Activated CD4-positive, alpha-beta T cell treated with anti-CD3 and anti-CD28 coated beads for 24 hours (primary cell): ENCODE data around the gene ATP13A5.

Experiments used
- DNase-seq, 2 donors: peaks; one replicate each; pipeline ENCODE4 v3.0.0-alpha.2; 2020; ENCODE audit warnings: low read depth in 2 of 2

ATP13A5 gene, protein sequence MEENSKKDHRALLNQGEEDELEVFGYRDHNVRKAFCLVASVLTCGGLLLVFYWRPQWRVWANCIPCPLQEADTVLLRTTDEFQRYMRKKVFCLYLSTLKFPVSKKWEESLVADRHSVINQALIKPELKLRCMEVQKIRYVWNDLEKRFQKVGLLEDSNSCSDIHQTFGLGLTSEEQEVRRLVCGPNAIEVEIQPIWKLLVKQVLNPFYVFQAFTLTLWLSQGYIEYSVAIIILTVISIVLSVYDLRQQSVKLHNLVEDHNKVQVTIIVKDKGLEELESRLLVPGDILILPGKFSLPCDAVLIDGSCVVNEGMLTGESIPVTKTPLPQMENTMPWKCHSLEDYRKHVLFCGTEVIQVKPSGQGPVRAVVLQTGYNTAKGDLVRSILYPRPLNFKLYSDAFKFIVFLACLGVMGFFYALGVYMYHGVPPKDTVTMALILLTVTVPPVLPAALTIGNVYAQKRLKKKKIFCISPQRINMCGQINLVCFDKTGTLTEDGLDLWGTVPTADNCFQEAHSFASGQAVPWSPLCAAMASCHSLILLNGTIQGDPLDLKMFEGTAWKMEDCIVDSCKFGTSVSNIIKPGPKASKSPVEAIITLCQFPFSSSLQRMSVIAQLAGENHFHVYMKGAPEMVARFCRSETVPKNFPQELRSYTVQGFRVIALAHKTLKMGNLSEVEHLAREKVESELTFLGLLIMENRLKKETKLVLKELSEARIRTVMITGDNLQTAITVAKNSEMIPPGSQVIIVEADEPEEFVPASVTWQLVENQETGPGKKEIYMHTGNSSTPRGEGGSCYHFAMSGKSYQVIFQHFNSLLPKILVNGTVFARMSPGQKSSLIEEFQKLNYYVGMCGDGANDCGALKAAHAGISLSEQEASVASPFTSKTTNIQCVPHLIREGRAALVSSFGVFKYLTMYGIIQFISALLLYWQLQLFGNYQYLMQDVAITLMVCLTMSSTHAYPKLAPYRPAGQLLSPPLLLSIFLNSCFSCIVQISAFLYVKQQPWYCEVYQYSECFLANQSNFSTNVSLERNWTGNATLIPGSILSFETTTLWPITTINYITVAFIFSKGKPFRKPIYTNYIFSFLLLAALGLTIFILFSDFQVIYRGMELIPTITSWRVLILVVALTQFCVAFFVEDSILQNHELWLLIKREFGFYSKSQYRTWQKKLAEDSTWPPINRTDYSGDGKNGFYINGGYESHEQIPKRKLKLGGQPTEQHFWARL

GRCh38 chr3:193378706-193379105 lies at the start of gene ATP13A5:
Gene ATP13A5 (minus strand): TSS chr3:193378753. CDS start chr3:193378725, 28 bp downstream.
- no peak for DNase-seq

- DNase-seq = no peak
Measured at GRCh38 chr3:193418576-193419373, 40.2 kb upstream of the ATP13A5 start.

DNA sequence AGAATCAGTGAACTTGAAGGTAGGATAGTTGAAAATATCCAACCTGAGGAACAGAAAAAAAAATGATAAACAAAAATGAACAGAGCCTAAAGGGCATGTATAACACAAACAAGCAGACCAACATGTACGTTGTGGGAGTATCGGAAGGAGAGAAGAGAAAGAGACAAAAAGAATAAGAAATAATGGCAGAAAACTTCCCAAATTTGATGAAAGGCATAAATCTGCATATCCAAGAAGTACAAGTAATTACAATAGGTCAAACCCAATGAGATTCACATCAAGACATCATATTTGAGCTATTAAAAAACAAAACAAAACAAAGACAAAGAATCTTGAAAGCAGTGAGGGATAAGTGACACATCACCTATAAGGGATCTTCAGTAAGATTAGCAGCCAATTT lies 38.1 kb upstream of the ATP13A5 start:
- DNase-seq = no peak

- no peak for DNase-seq
Measured at GRCh38 chr3:193407688-193408087, 29.1 kb upstream of the ATP13A5 start.

- no peak for DNase-seq
Measured at GRCh38 chr3:193407112-193407511, 28.6 kb upstream of the ATP13A5 start.

DNA sequence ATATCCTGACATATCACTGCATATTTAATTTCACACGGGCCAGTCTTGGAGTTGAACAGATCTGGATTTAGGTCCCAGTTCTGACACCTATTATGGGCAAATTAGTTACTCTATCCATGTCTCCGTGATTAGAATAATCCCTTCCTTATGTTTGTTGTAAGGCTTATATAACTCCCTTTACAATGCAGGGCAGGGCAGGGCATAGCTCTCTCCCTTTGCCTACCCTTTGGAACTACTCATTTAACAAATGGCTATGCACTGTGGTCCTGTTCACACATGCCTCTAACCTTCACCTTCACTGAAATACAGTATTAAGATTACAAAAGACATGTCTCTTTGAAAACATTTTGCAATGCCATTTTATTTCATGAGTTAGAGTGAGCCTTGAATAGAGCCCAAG lies 24.8 kb upstream of the ATP13A5 start:
- DNase-seq = no peak

- DNase-seq = no peak
Measured at GRCh38 chr3:193400304-193400703, 21.8 kb upstream of the ATP13A5 start.

DNA sequence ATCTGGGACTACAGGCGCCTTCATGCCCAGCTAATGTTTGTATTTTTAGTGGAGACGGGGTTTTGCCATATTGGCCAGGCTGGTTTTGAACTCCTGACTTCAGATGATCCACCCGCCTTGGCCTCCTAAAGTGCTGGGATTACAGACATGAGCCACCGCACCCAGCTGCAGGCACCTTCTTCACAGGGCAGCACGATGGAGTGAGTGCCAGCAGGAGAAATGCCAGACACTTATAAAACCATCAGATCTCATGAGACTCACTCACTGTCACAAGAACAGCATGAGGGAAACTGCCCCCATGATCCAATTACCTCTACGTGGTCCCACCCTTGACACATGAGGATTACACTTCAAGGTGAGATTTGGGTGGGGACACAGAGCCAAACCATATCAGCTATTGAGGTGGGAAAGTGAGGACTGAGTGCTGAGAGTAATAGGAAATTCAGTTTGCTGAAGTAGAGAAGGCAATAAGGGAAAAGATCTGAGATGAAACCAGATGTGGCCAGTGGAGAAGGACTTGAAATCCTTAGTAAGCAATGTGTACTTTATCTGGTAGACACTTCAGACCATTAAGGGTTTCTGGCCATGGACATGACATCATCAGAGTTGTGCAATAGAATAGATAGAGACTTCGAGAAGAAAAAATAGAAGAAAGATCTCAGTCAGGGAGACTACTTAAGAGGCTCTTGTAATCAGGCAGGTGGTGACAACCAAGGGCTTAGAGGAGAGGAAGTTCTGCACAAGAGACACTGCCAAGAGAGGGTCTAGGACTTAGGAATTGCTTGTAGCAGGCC lies 18.1 kb upstream of the ATP13A5 start:
- no peak for DNase-seq

- no peak for DNase-seq
Measured at GRCh38 chr3:193391902-193392301, 13.3 kb upstream of the ATP13A5 start.

- DNase-seq = no peak
Measured at GRCh38 chr3:193389335-193389734, 10.8 kb upstream of the ATP13A5 start.

GRCh38 chr3:193388361-193388760 lies 9.8 kb upstream of the ATP13A5 start:
- DNase-seq = no peak

- DNase-seq = no peak
Measured at GRCh38 chr3:193387596-193387995, 9.0 kb upstream of the ATP13A5 start.

DNA sequence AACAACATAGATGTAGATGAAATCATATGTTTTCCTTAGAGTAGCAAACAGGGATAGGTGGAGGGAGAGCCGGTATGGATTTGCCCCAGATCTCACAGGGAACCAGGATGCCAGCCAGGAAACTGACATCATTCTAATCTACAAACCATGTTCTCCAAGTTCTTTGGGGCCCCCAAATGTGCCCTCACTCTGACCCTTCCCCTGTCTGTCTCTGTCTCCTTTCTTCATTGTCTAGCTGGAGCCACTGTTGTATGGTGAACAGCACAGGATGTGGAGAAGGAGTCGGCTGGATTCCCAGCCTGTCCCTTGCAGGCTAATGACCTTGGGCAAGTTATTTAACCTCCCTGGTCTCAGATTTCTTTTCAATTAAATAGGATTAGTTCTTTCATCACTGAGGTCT lies 962 bp downstream of the ATP13A5 start:
- no peak for DNase-seq

DNA sequence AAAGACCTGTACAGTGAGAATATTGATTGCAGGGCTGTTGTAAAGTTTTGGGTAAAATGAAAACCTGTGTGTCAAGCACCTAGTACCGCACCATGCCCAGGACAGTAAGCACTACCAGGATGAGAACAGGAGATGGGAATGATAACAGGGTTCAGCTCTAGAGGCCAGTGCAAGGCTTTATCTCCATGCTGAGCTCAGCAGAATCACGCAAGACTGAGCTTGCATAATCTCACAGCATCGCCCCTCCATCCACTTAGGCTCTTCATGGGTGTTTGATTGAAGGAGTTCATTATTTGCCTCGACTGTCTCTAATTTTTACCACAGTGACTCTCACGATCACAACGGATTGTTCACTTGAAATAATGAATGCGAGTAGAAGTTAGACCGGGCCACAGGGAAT lies 2.9 kb downstream of the ATP13A5 start:
- DNase-seq = no peak

GRCh38 chr3:193372783-193373182 lies 5.8 kb downstream of the ATP13A5 start:
- no peak for DNase-seq

DNA sequence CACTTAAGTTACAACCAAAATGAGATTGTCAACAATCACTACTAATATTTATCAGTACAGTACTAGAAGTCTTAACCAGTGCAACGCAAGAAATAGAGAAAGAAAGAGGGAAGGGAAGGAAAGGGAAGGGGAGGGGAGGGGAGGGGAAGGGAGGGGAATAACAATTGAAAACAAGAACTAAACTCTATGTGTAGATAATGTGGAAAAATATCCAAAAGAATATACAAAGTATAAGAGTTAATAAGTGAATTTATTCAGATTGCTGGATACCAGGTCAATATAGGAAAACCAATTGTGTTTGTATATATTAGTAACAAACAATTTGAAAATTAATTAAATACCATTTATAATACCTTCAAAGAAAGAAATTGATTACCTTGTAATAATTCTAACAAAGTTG lies 10.7 kb downstream of the ATP13A5 start:
- no peak for DNase-seq

DNA sequence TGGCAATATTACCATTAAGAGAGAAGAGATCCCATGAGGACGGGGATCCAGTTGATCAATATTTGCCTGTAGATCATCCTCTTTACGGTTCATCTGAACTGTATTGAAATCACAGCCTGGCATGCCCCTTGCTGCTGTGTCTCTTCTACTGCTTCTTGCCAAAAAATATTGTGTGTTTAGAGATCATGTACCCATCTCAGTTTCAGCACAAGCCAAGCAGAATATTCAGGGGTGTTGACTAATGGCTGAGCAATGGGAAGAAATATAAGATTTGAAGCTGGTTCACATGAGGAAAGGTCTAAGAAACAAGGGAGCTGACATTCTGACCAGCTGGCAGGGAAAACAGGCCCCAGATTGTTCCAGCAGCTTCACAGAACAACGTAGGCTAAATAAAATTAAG lies 21.3 kb downstream of the ATP13A5 start:
- no peak for DNase-seq

- DNase-seq = no peak
Measured at GRCh38 chr3:193354423-193354822, 24.1 kb downstream of the ATP13A5 start.

DNA sequence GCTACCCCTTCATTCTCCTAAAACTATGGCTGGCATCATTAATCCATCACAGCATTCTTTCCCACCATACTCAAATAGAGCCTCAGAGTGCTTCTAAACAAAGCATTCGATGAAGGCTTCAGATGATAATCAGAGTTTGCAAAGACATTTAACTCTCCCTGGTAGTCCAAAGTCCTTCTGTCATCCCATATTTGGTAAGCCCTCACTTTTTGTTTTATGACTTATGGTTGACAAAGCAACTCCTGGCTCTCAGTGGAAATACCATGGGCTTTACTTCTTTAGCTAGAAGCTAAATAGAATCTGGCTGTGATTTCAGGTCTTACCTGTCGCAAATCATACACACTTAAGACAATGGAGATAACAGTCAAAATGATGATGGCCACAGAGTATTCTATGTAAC lies 27.8 kb downstream of the ATP13A5 start:
- DNase-seq = no peak

DNA sequence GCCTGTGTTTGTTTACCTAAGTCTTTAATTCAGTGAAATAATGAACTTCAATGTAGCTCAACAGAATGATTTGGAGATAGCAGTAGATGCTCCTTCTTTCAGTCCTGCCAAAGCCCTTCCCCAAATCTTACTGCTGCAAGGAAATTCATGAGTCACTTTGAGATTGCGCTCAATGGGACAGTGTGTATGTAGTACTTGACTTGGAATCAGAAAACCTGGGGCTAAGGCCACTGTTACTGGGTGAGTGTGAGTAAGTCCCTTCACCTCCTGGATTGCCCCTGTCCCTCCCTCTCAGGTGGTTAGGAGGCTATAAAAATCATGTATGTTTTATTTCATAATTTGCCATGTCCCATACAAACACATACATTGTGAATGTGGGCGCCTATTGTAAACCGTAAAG lies 29.9 kb downstream of the ATP13A5 start:
- DNase-seq = no peak
